ENCODE results near the gene SLC30A2. TPM values are rescaled to one million over a fixed set of nuclear protein-coding genes. Genes with fewer than 3 reads are reported as not detected.

The SLC30A2 gene
- total and polyA plus RNA-seq, 8 donors: 0.30 to 2.0 (median 0.46) TPM; not detected in 5

DNA sequence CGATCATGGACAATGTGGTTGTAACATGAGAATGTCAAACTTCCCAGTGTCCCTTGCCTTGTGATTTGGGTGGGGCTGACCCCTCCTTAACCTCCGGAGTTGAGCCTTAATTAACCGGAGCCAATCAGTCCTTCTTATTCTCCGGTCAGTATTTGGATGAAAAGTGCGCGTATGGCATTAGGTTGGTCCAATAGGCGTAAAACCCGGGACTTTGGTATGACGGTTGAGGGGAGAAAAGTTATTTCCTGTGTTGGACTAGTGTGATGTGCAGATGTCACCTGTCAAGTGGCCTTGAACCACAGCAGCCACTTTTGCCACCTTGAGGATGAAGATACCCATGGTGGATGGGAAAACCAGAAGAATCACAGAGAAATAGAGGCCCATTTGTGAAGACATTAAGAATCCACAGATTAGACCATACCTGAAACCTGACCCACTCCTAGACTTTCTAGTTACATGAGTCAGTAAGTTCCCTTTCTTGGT lies 53.2 kb downstream of the SLC30A2 start:
- TF ChIP-seq EP300 (IDR thresholded peaks at IDR 0.05): no peak
- TF ChIP-seq POLR2AphosphoS5 (IDR thresholded peaks at IDR 0.05): no peak
- no peak for TF ChIP-seq POLR2A (IDR thresholded peaks at IDR 0.05)
- TF ChIP-seq, protein P1, sequence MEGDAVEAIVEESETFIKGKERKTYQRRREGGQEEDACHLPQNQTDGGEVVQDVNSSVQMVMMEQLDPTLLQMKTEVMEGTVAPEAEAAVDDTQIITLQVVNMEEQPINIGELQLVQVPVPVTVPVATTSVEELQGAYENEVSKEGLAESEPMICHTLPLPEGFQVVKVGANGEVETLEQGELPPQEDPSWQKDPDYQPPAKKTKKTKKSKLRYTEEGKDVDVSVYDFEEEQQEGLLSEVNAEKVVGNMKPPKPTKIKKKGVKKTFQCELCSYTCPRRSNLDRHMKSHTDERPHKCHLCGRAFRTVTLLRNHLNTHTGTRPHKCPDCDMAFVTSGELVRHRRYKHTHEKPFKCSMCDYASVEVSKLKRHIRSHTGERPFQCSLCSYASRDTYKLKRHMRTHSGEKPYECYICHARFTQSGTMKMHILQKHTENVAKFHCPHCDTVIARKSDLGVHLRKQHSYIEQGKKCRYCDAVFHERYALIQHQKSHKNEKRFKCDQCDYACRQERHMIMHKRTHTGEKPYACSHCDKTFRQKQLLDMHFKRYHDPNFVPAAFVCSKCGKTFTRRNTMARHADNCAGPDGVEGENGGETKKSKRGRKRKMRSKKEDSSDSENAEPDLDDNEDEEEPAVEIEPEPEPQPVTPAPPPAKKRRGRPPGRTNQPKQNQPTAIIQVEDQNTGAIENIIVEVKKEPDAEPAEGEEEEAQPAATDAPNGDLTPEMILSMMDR (IDR thresholded peaks at IDR 0.05): no peak
- no peak for DNase-seq
- no peak overlapping the region for H3K27ac ChIP-seq
- intact Hi-C loops (cut with DNase I; ENCODE audit: low total_unique reads): no loop called here
- no peak overlapping the region for H3K4me3 ChIP-seq
- no peaks in the 10 kb centered on the region for H3K9me3 ChIP-seq
- 91 to 93% (median 92%) methylated on average over 9 of the region's 9 CpGs for WGBS, 5 donors
- no peaks in the 10 kb centered on the region for H3K27me3 ChIP-seq
- H3K36me3 ChIP-seq: peaks cover under 1 to 30% (median 27%) of the 10 kb centered on the region in 4 donors
- peaks cover 10 to 40% (median 26%) of the 10 kb centered on the region in 4 donors for H3K4me1 ChIP-seq

DNA sequence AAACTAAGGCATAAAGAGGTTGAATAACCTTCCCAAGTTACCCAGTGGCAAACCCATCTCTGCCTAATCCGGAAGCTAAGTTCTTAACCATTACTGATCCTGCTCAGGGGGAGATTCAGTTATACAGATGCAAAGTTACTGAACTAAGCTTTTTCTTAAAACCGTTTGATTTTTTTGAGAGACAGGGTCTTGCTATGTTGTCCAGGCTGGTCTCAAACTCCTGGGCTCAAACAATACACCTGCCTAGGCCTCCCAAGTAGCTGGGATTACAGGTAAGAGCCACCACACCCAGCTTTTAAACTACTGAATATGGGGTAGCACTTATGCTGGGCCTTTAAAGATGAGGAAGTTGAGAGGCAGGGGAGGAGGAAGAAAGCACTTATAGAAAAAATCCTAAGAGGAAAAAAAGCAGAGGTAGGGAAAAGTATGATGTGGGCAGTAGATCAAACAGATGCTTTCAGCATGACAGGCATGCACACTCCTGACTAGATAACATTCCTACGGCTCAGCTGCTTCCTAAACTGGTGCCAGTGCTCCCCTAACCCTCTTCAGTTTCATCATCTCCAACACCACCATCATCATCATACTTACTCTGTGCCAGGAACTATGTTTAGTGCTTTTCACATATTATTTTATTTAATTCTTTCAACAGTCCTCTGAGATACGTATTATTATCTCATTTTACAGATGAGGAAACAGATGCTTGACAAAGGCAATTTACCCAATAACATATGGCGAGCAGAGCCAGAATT lies 53.8 kb downstream of the SLC30A2 start:
- intact Hi-C loops (cut with DNase I; ENCODE audit: low total_unique reads): no loop called here
- H3K36me3 ChIP-seq: peaks cover 6 to 36% (median 33%) of the 10 kb centered on the region in 4 donors
- H3K4me3 ChIP-seq: no peak overlapping the region
- H3K27ac ChIP-seq: no peak overlapping the region
- WGBS, 5 donors: 80 to 90% (median 89%) methylated on average over 5 of the region's 5 CpGs
- H3K4me1 ChIP-seq: peaks cover 6 to 34% (median 20%) of the 10 kb centered on the region in 4 donors
- no peaks in the 10 kb centered on the region for H3K9me3 ChIP-seq
- no peak for TF ChIP-seq POLR2A (IDR thresholded peaks at IDR 0.05)
- no peak for TF ChIP-seq EP300 (IDR thresholded peaks at IDR 0.05)
- TF ChIP-seq, protein P1 (IDR thresholded peaks at IDR 0.05): no peak
- no peak for TF ChIP-seq POLR2AphosphoS5 (IDR thresholded peaks at IDR 0.05)
- no peak for DNase-seq
- no peaks in the 10 kb centered on the region for H3K27me3 ChIP-seq

DNA sequence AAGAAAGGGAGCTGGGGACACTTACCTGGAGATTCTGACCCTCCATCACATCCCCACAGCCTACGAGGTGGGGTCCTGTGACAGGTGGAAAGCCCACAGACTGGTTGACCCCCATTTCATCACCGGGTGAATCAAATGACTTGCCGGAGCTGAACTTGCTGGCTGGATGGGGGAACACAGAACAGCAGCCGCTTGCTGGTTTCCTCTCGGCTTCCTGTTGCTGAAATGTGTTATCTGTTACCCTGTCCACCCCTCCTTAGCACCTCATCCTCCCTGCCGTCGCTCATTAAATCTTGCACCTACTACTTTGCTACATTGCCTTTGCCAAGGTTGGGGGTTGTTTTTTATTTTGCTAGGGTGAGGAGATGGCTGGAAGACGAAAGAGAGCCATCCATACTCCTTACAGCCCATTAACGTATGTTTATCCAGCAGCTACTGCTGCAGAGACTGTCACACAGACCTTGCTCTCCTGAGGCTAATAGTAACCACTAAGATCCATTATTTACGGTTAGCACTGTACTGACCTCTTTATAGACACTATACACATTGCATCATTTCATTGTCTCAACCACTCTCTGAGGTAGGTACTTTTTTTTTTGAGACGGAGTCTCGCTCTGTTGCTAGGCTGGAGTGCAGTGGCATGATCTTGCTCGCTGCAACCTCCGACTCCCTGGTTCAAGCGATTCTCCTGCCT lies 55.1 kb downstream of the SLC30A2 start:
- 63 to 80% (median 75%) methylated on average over 15 of the region's 15 CpGs for WGBS, 5 donors
- Histone ChIP-seq H3K36me3 (peaks cover 6 to 48% (median 45%) of the 10 kb centered on the region in 4 donors), H3K27ac (peak overlapping the region in 2 of 5 donors; percentile 8 to 11), H3K4me1 (peaks cover 0 to 22% (median 11%) of the 10 kb centered on the region in 4 donors), H3K9me3 (no peaks in the 10 kb centered on the region), H3K4me3 (peak overlapping the region in 2 of 4 donors; percentile 14 to 19), H3K27me3 (no peaks in the 10 kb centered on the region)
- DNase-seq: peak in 1 of 2 donors; percentile 30
- intact Hi-C loops (cut with DNase I; ENCODE audit: low total_unique reads): no loop called here
- TF ChIP-seq, protein P1 (IDR thresholded peaks at IDR 0.05): no peak
- TF ChIP-seq EP300 (IDR thresholded peaks at IDR 0.05): no peak
- no peak for TF ChIP-seq POLR2A (IDR thresholded peaks at IDR 0.05)
- no peak for TF ChIP-seq POLR2AphosphoS5 (IDR thresholded peaks at IDR 0.05)

DNA sequence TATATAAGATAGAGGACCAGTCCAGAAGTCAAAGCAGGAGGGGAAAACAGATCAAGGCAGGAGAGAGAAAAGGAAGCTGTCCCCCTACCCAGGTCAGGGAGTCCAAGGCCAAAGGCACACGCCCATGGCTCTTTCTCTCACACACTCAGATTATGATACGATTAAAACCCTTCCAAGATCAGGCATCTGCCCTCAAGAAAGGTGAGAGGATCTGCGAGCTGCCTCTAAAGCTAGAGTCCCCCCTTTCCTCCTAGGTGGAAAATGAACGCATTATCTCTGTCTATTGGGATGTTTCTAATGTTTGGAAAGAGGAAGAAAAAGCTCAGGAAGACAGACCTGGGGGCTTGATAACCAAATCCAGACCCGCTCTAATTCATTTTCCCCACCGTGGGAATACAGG lies 55.7 kb downstream of the SLC30A2 start:
- no peak for TF ChIP-seq EP300 (IDR thresholded peaks at IDR 0.05)
- TF ChIP-seq POLR2A (IDR thresholded peaks at IDR 0.05): no peak
- TF ChIP-seq, protein P1 (IDR thresholded peaks at IDR 0.05): no peak
- no peak for TF ChIP-seq POLR2AphosphoS5 (IDR thresholded peaks at IDR 0.05)
- intact Hi-C loops (cut with DNase I; ENCODE audit: low total_unique reads): no loop called here
- H3K9me3 ChIP-seq: no peaks in the 10 kb centered on the region
- peak overlapping the region in 2 of 4 donors; percentile 14 to 19 for H3K4me3 ChIP-seq
- peak overlapping the region in 2 of 5 donors; percentile 8 to 11 for H3K27ac ChIP-seq
- 71 to 80% (median 74%) methylated on average over 6 of the region's 6 CpGs for WGBS, 5 donors
- no peaks in the 10 kb centered on the region for H3K27me3 ChIP-seq
- no peak for DNase-seq
- peaks cover 0 to 20% (median 11%) of the 10 kb centered on the region in 4 donors for H3K4me1 ChIP-seq
- H3K36me3 ChIP-seq: peaks cover 6 to 54% (median 51%) of the 10 kb centered on the region in 4 donors
